HEK293 (cell line): ENCODE data around the gene TMEM79.

Source experiments
- AEBP2 ChIP-seq: fragments of 450-650 bp; formaldehyde crosslinking; IDR thresholded peaks from 2 replicates; pipeline ENCODE4 v1.5.1; 2016; ENCODE audit warnings: missing biosample characterization, missing genetic modification characterization, borderline replicate concordance
- BCL11A ChIP-seq: fragments of 450-650 bp; formaldehyde crosslinking; IDR thresholded peaks from 2 replicates; pipeline ENCODE4 v1.5.1; 2016; ENCODE audit warnings: low read depth, missing biosample characterization, missing genetic modification characterization
- EGR2 ChIP-seq: fragments of 450-650 bp; formaldehyde crosslinking; IDR thresholded peaks from 2 replicates; pipeline ENCODE4 v1.5.1; 2016; ENCODE audit warnings: low read depth, missing biosample characterization, missing genetic modification characterization
- GLI4 ChIP-seq: fragments of 450-650 bp; formaldehyde crosslinking; IDR thresholded peaks from 2 replicates; pipeline ENCODE4 v1.5.1; 2016; ENCODE audit warnings: missing biosample characterization, missing genetic modification characterization
- HOXC10 ChIP-seq: sonication (generic); formaldehyde crosslinking; IDR thresholded peaks from 2 replicates; pipeline ENCODE4 v1.8.1; 2023; ENCODE audit warnings: mild to moderate bottlenecking, missing genetic modification reagents
- HOXD13 ChIP-seq: sonication (generic); formaldehyde crosslinking; IDR thresholded peaks from 2 replicates; pipeline ENCODE4 v1.8.0; 2022; ENCODE audit warnings: missing genetic modification reagents, borderline replicate concordance
- IKZF3 ChIP-seq: fragments of 450-650 bp; IDR thresholded peaks from 2 replicates; pipeline ENCODE4 v1.5.0; 2018; ENCODE audit warnings: missing biosample characterization, mild to moderate bottlenecking, missing genetic modification characterization, moderate library complexity
- KLF8 ChIP-seq: fragments of 450-650 bp; formaldehyde crosslinking; IDR thresholded peaks from 2 replicates; pipeline ENCODE4 v1.5.1; 2016; ENCODE audit warnings: missing biosample characterization, missing genetic modification characterization
- KLF9 ChIP-seq: fragments of 450-650 bp; formaldehyde crosslinking; IDR thresholded peaks from 2 replicates; pipeline ENCODE4 v1.5.1; 2016; ENCODE audit warnings: missing biosample characterization, missing genetic modification characterization, low read depth
- SCRT1 ChIP-seq: fragments of 450-650 bp; formaldehyde crosslinking; IDR thresholded peaks from 2 replicates; pipeline ENCODE4 v1.5.1; 2016; ENCODE audit warnings: missing biosample characterization, missing genetic modification characterization, borderline replicate concordance
- WT1 ChIP-seq: fragments of 450-650 bp; formaldehyde crosslinking; IDR thresholded peaks from 2 replicates; pipeline ENCODE4 v1.5.1; 2016; ENCODE audit warnings: missing biosample characterization, missing genetic modification characterization
- ZBTB20 ChIP-seq: fragments of 450-650 bp; formaldehyde crosslinking; IDR thresholded peaks from 2 replicates; pipeline ENCODE4 v1.5.1; 2016; ENCODE audit warnings: missing biosample characterization, missing genetic modification characterization
- ZBTB6 ChIP-seq: fragments of 450-650 bp; formaldehyde crosslinking; IDR thresholded peaks from 2 replicates; pipeline ENCODE4 v1.5.1; 2017; ENCODE audit warnings: missing biosample characterization, missing genetic modification characterization
- ZBTB7A ChIP-seq: fragments of 450-650 bp; formaldehyde crosslinking; IDR thresholded peaks from 2 replicates; pipeline ENCODE4 v1.5.1; 2016; ENCODE audit warnings: low read depth, missing biosample characterization, missing genetic modification characterization
- ZBTB8A ChIP-seq: fragments of 450-650 bp; formaldehyde crosslinking; IDR thresholded peaks from 2 replicates; pipeline ENCODE4 v1.5.1; 2016; ENCODE audit warnings: missing biosample characterization, missing genetic modification characterization
- ZNF146 ChIP-seq: fragments of 450-650 bp; formaldehyde crosslinking; IDR thresholded peaks from 2 replicates; pipeline ENCODE4 v1.5.1; 2016; ENCODE audit warnings: missing biosample characterization, missing genetic modification characterization
- ZNF324 ChIP-seq: fragments of 450-650 bp; formaldehyde crosslinking; IDR thresholded peaks from 2 replicates; pipeline ENCODE4 v1.5.1; 2016; ENCODE audit warnings: missing biosample characterization, missing genetic modification characterization
- ZNF362 ChIP-seq: fragments of 450-650 bp; formaldehyde crosslinking; IDR thresholded peaks from 2 replicates; pipeline ENCODE4 v1.5.1; 2016; ENCODE audit warnings: missing biosample characterization, missing genetic modification characterization
- ZNF423 ChIP-seq: fragments of 450-650 bp; formaldehyde crosslinking; IDR thresholded peaks from 2 replicates; pipeline ENCODE4 v1.5.1; 2016; ENCODE audit warnings: missing biosample characterization, missing genetic modification characterization
- ZNF514 ChIP-seq: fragments of 450-650 bp; formaldehyde crosslinking; IDR thresholded peaks from 2 replicates; pipeline ENCODE4 v1.5.1; 2016; ENCODE audit warnings: missing biosample characterization, missing genetic modification characterization
- ZNF600 ChIP-seq: fragments of 450-650 bp; formaldehyde crosslinking; IDR thresholded peaks from 2 replicates; pipeline ENCODE4 v1.5.1; 2016; ENCODE audit warnings: missing biosample characterization, missing genetic modification characterization
- ZNF610 ChIP-seq: fragments of 450-650 bp; formaldehyde crosslinking; IDR thresholded peaks from 2 replicates; pipeline ENCODE4 v1.5.1; 2016; ENCODE audit warnings: missing biosample characterization, missing genetic modification characterization, borderline replicate concordance
- ZNF623 ChIP-seq: fragments of 450-650 bp; formaldehyde crosslinking; IDR thresholded peaks from 2 replicates; pipeline ENCODE4 v1.5.1; 2016; ENCODE audit warnings: missing biosample characterization, missing genetic modification characterization
- ZNF677 ChIP-seq: fragments of 450-650 bp; IDR thresholded peaks from 2 replicates; pipeline ENCODE4 v1.5.0; 2018; ENCODE audit warnings: missing biosample characterization, mild to moderate bottlenecking, missing genetic modification characterization, moderate library complexity
- ZNF76 ChIP-seq: fragments of 450-650 bp; formaldehyde crosslinking; IDR thresholded peaks from 2 replicates; pipeline ENCODE4; 2016; ENCODE audit warnings: low read depth, missing biosample characterization, missing genetic modification characterization, borderline replicate concordance
- TF ChIP-seq, protein P1 (sequence below): fragments of 450-650 bp; formaldehyde crosslinking; conservative IDR thresholded peaks from 2 replicates; pipeline ENCODE4 v1.5.1; 2016; ENCODE audit warnings: low read depth, missing biosample characterization, missing genetic modification characterization
- TF ChIP-seq, protein P2 (sequence below): fragments of 450-650 bp; formaldehyde crosslinking; IDR thresholded peaks from 2 replicates; pipeline ENCODE4; 2016; ENCODE audit warnings: missing biosample characterization, missing genetic modification characterization
- TF ChIP-seq, protein P3 (sequence below): fragments of 450-650 bp; IDR thresholded peaks from 2 replicates; pipeline ENCODE4 v1.5.1; 2018; ENCODE audit warnings: missing biosample characterization, missing genetic modification characterization
- TF ChIP-seq, protein P4 (sequence below): fragments of 450-650 bp; formaldehyde crosslinking; IDR thresholded peaks from 2 replicates; pipeline ENCODE4 v1.5.1; 2016; ENCODE audit warnings: missing biosample characterization, missing genetic modification characterization

The TMEM79 gene

GRCh38 chr1:156281693-156282478 is 2.2 kb upstream of the TMEM79 start (continued):
- TF ChIP-seq ZBTB6 (tag by site-specific recombination) = no peak
- peak; percentile 87 for TF ChIP-seq ZBTB8A
- TF ChIP-seq ZNF423 (tag by site-specific recombination) = no peak
- TF ChIP-seq ZNF146 = no peak; the same call in 1 of the 2 replicates
- no peak for TF ChIP-seq GLI4 (tag by site-specific recombination)
- TF ChIP-seq, protein P1, sequence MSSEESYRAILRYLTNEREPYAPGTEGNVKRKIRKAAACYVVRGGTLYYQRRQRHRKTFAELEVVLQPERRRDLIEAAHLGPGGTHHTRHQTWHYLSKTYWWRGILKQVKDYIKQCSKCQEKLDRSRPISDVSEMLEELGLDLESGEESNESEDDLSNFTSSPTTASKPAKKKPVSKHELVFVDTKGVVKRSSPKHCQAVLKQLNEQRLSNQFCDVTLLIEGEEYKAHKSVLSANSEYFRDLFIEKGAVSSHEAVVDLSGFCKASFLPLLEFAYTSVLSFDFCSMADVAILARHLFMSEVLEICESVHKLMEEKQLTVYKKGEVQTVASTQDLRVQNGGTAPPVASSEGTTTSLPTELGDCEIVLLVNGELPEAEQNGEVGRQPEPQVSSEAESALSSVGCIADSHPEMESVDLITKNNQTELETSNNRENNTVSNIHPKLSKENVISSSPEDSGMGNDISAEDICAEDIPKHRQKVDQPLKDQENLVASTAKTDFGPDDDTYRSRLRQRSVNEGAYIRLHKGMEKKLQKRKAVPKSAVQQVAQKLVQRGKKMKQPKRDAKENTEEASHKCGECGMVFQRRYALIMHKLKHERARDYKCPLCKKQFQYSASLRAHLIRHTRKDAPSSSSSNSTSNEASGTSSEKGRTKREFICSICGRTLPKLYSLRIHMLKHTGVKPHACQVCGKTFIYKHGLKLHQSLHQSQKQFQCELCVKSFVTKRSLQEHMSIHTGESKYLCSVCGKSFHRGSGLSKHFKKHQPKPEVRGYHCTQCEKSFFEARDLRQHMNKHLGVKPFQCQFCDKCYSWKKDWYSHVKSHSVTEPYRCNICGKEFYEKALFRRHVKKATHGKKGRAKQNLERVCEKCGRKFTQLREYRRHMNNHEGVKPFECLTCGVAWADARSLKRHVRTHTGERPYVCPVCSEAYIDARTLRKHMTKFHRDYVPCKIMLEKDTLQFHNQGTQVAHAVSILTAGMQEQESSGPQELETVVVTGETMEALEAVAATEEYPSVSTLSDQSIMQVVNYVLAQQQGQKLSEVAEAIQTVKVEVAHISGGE (tag by site-specific recombination) = no peak
- TF ChIP-seq ZBTB20 (tag by site-specific recombination) = no peak
- TF ChIP-seq BCL11A = no peak
- TF ChIP-seq ZNF324 = no peak
- TF ChIP-seq, protein P2, sequence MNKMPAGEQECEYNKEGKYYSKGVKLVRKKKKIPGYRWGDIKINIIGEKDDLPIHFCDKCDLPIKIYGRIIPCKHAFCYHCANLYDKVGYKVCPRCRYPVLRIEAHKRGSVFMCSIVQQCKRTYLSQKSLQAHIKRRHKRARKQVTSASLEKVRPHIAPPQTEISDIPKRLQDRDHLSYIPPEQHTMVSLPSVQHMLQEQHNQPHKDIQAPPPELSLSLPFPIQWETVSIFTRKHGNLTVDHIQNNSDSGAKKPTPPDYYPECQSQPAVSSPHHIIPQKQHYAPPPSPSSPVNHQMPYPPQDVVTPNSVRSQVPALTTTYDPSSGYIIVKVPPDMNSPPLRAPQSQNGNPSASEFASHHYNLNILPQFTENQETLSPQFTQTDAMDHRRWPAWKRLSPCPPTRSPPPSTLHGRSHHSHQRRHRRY = no peak
- 0 out of 2 replicates have a peak, but pooled peaks have one; percentile 16 for TF ChIP-seq WT1 (tag by site-specific recombination)
- no peak for TF ChIP-seq KLF9
- peak; percentile 22; the same call in 1 of the 2 replicates for TF ChIP-seq SCRT1 (tag by site-specific recombination)
- 0 out of 2 replicates have a peak, but pooled peaks have one; percentile 13 for TF ChIP-seq AEBP2
- TF ChIP-seq EGR2 (tag by site-specific recombination) = no peak
- peak; percentile 34; the same call in 1 of the 2 replicates for TF ChIP-seq KLF8 (tag by site-specific recombination)
- TF ChIP-seq ZBTB7A (tag by site-specific recombination) = no peak
- TF ChIP-seq ZNF610 = 0 out of 2 replicates have a peak, but pooled peaks have one; percentile 4
- no peak for TF ChIP-seq ZNF600 (tag by site-specific recombination)
- TF ChIP-seq HOXD13 (CRISPR knock-in tag) = no peak
- no peak for TF ChIP-seq ZNF677 (tag by site-specific recombination)
- TF ChIP-seq ZNF362 = no peak
- no peak for TF ChIP-seq ZNF514
- no peak for TF ChIP-seq HOXC10
- TF ChIP-seq, protein P3, sequence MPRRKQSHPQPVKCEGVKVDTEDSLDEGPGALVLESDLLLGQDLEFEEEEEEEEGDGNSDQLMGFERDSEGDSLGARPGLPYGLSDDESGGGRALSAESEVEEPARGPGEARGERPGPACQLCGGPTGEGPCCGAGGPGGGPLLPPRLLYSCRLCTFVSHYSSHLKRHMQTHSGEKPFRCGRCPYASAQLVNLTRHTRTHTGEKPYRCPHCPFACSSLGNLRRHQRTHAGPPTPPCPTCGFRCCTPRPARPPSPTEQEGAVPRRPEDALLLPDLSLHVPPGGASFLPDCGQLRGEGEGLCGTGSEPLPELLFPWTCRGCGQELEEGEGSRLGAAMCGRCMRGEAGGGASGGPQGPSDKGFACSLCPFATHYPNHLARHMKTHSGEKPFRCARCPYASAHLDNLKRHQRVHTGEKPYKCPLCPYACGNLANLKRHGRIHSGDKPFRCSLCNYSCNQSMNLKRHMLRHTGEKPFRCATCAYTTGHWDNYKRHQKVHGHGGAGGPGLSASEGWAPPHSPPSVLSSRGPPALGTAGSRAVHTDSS (tag by site-specific recombination) = no peak
- TF ChIP-seq ZNF623 = no peak
- peak; percentile 95 for TF ChIP-seq ZNF76 (tag by site-specific recombination)
- 0 out of 2 replicates have a peak, but pooled peaks have one; percentile 54 for TF ChIP-seq IKZF3
- TF ChIP-seq, protein P4, sequence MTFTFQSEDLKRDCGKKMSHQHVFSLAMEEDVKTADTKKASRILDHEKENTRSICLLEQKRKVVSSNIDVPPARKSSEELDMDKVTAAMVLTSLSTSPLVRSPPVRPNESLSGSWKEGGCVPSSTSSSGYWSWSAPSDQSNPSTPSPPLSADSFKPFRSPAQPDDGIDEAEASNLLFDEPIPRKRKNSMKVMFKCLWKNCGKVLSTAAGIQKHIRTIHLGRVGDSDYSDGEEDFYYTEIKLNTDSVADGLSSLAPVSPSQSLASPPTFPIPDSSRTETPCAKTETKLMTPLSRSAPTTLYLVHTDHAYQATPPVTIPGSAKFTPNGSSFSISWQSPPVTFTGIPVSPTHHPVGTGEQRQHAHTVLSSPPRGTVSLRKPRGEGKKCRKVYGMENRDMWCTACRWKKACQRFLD (tag by site-specific recombination) = no peak
